Kidney (tissue), 14 donors: ENCODE results near the gene SRRM5. TPM values are rescaled to one million over a fixed set of nuclear protein-coding genes. Genes with fewer than 3 reads are reported as not detected.
"Not testable (repeated sequence)": the region's sequence is repeated elsewhere in the genome, so short reads cannot be mapped to it uniquely, and the experiment has no call there.

Experiments
- DNase-seq, 5 donors: peaks; one replicate each; pipeline ENCODE4 v3.0.0-alpha.2; 2013 to 2020
- FAIRE-seq: peaks from 2 replicates; lab custom pipeline; 2012; peaks lifted over from hg19 to GRCh38; lab: Jason Lieb, UNC
- H3K27ac ChIP-seq, 2 donors: one replicate each; pipeline ENCODE4 v1.7.0; 2013; ENCODE audit warnings: low read depth in 2 of 2, low read length in 2 of 2, inconsistent platforms in 1 of 2
- H3K27me3 ChIP-seq: one replicate; pipeline ENCODE4 v1.7.1; 2013; ENCODE audit warnings: low read length, inconsistent platforms; ENCODE audit not compliant: control insufficient read depth, insufficient read depth
- H3K36me3 ChIP-seq, 3 donors: one replicate each; pipeline versions ENCODE4 v1.7.0 to v1.7.1; 2013; ENCODE audit warnings: low read length in 3 of 3, control low read depth in 1 of 3, inconsistent platforms in 1 of 3; ENCODE audit not compliant: insufficient read depth in 3 of 3, control insufficient read depth in 2 of 3
- H3K4me1 ChIP-seq, 3 donors: one replicate each; pipeline versions ENCODE4 v1.7.0 to v1.7.1; 2013; ENCODE audit warnings: low read length in 3 of 3, inconsistent platforms in 1 of 3, low read depth in 1 of 3; ENCODE audit not compliant: control insufficient read depth in 2 of 3, insufficient read depth in 2 of 3
- H3K4me3 ChIP-seq, 3 donors: one replicate each; pipeline versions ENCODE4 v1.7.0 to v1.8.1; 2013; ENCODE audit warnings: low read length in 3 of 3, control low read depth in 1 of 3, inconsistent platforms in 1 of 3
- H3K9ac ChIP-seq, 3 donors: one replicate each; pipeline versions ENCODE4 v1.7.0 to v1.7.1; 2013; ENCODE audit warnings: low read length in 3 of 3, control low read depth in 1 of 3, inconsistent platforms in 1 of 3
- H3K9me3 ChIP-seq, 3 donors: one replicate each; pipeline versions ENCODE4 v1.7.0 to v1.7.1; 2013; ENCODE audit warnings: low read length in 3 of 3, control low read depth in 1 of 3, inconsistent platforms in 1 of 3; ENCODE audit not compliant: control insufficient read depth in 2 of 3, insufficient read depth in 1 of 3
- intact Hi-C: fragments of 100-400 bp; cut with DNase I; formaldehyde crosslinking; loops from one replicate; pipeline ENCODE4 v1.11.1; 2022
- polyA plus RNA-seq: library from polyadenylated mRNA; stranded (reverse); fragments of 350-450 nt; fragmentation: Illumina TruSeq; extraction: RNeasy Lipid Tissue Mini Kit (QIAGEN cat#74804); gene quantifications from one replicate; pipeline ENCODE4 v1.2.3, GENCODE V29; 2014; ENCODE audit warnings: low read depth, low replicate concordance; ENCODE audit not compliant: insufficient read depth
- total RNA-seq: library from RNA; stranded (reverse); fragmentation: NEBNext Ultra II Directional; extraction: Animal tissue kit (Norgen Biotek cat#: 25700); gene quantifications from one replicate; pipeline ENCODE4 v1.2.1, GENCODE V29; 2021
- TF ChIP-seq, protein P1 (sequence below): IDR thresholded peaks from 3 replicates; pipeline ENCODE4 v1.5.1; 2012; ENCODE audit warnings: mild to moderate bottlenecking, moderate library complexity, borderline replicate concordance; ENCODE audit not compliant: insufficient read depth; ENCODE audit errors: extremely low read depth
- donor health status: control.
- donor health status: control.
- donor health status: control.
- donor health status: control.
- donor health status: control.
- donor health status: DM: yes; HTN: yes; CAD: no.
- donor health status: Normal renal cell carcinoma (clear cell type).

Gene SRRM5
- total and polyA plus RNA-seq, 2 donors from 2014 or later: 0.22 to 0.28 TPM

DNA sequence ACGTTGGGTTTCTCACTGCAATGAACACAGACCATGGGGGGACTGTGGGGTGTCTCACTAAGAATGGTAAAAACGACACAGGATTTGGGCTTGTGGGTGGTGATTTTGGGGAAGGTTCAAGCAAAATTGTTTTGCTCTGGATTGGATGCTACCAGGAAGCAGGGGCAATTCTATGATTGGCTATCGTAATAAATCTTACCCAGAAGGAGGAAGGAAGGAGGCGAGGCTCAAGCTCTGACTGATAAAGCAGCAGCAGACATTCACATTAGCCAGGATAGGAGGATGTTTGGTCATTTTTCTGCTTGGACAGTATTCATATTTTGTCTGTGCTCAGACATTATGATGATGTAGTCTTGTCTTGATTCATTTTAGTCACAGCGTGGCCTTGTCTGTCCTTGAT lies 14.0 kb upstream of the SRRM5 start:
- H3K27ac ChIP-seq: no peak overlapping the region
- TF ChIP-seq, protein P1, sequence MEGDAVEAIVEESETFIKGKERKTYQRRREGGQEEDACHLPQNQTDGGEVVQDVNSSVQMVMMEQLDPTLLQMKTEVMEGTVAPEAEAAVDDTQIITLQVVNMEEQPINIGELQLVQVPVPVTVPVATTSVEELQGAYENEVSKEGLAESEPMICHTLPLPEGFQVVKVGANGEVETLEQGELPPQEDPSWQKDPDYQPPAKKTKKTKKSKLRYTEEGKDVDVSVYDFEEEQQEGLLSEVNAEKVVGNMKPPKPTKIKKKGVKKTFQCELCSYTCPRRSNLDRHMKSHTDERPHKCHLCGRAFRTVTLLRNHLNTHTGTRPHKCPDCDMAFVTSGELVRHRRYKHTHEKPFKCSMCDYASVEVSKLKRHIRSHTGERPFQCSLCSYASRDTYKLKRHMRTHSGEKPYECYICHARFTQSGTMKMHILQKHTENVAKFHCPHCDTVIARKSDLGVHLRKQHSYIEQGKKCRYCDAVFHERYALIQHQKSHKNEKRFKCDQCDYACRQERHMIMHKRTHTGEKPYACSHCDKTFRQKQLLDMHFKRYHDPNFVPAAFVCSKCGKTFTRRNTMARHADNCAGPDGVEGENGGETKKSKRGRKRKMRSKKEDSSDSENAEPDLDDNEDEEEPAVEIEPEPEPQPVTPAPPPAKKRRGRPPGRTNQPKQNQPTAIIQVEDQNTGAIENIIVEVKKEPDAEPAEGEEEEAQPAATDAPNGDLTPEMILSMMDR: no peak
- H3K9ac ChIP-seq: peak overlapping the region in 1 of 3 donors; percentile 87
- intact Hi-C loops: no loop called here
- no peaks in the 10 kb centered on the region for H3K27me3 ChIP-seq
- H3K4me1 ChIP-seq: peaks cover 3 to 28% (median 23%) of the 10 kb centered on the region in 3 donors
- DNase-seq: no peak
- FAIRE-seq: no peak
- H3K36me3 ChIP-seq: peaks cover 2 to 13% (median 4%) of the 10 kb centered on the region in 3 donors
- no peaks in the 10 kb centered on the region for H3K9me3 ChIP-seq
- peak overlapping the region in 2 of 3 donors; percentile 90 to 95 for H3K4me3 ChIP-seq

DNA sequence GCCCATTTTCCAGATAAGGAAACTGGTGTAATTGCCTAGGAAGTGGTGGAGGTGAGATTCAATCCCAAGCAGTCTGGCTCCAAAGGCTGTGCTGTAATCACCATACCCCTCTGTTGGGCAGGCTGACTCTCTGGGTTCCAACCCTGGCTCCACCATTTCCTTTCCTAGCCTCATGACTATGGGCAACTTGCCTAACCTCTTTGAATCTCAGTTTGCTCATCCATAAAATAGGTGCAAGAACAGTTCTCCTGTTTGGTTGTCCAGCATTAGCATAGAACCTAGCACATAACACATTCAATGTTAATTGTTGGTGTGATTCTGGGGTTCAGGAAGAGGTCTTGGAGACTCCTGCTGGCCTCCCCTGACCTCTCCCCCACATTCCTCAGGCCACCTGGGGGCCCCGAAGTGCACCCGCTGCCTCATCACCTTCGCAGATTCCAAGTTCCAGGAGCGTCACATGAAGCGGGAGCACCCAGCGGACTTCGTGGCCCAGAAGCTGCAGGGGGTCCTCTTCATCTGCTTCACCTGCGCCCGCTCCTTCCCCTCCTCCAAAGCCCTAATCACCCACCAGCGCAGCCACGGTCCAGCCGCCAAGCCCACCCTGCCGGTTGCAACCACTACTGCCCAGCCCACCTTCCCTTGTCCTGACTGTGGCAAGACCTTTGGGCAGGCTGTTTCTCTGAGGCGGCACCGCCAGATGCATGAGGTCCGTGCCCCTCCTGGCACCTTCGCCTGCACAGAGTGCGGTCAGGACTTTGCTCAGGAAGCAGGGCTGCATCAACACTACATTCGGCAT lies 13.2 kb upstream of the SRRM5 start:
- DNase-seq (no peak), FAIRE-seq (no peak)
- Histone ChIP-seq H3K27ac (no peak overlapping the region), H3K4me1 (peaks cover 3 to 28% (median 22%) of the 10 kb centered on the region in 3 donors), H3K9ac (no peak overlapping the region), H3K4me3 (peak overlapping the region in 1 of 3 donors; percentile 90), H3K9me3 (no peaks in the 10 kb centered on the region), H3K36me3 (peaks cover 2 to 9% (median 4%) of the 10 kb centered on the region in 3 donors), H3K27me3 (no peaks in the 10 kb centered on the region)
- TF ChIP-seq, protein P1: no peak
- intact Hi-C loops: no loop called here

DNA sequence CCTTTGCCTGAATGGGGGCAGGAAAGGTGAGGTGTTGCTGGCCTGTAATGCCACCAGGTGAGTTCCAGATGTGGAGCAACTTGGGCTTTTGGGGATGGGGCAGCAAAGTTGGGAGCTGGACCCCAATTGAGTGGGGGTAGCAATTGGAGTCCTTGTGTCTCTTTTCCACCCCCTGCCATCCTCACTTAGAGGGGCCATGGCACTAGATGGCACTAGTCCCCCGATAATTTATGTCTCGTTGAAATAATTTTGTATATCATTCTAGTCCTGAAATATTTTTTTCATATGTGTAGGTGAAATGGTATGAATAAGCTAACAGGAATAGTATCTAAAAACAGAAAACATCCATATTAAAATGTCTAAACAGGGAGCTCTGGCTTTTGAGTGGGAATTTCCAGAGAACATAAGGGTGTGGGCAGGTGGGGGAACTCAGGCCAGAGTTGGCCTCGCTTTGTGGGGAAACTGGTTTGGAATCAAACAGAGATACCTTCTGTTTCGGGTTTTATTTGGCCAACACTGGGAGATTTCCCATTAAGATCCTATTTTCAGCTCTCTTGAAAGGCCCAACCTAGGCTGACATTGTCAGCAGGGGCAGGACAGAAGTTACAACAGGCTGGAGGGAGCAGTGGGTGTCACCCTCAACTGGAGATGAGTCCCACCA lies 12.1 kb upstream of the SRRM5 start:
- TF ChIP-seq, protein P1: no peak
- intact Hi-C loops: no loop called here
- H3K27ac ChIP-seq: no peak overlapping the region
- H3K27me3 ChIP-seq: no peaks in the 10 kb centered on the region
- FAIRE-seq: no peak
- H3K4me1 ChIP-seq: peaks cover 3 to 21% (median 17%) of the 10 kb centered on the region in 3 donors
- H3K9ac ChIP-seq: no peak overlapping the region
- no peak overlapping the region for H3K4me3 ChIP-seq
- H3K36me3 ChIP-seq: peaks cover 2 to 4% (median 4%) of the 10 kb centered on the region in 3 donors
- DNase-seq: no peak
- no peaks in the 10 kb centered on the region for H3K9me3 ChIP-seq

DNA sequence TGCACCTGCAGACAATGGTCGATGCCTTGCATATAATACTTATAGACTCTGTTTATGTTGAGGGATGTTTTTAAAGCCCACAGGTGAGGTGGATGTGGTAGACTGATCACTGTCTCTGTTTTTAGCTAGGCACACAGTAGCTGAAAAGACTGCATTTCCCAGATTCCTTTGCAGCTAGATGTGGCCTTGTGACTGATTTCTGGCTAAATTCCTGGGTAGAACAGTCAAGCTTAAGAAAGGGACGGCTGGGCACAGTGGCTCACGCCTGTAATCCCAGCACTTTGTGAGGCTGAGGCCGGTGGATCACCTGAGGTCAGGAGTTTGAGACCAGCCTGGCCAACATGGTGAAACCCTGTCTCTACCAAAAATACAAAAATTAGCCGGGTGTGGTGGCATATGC lies 11.6 kb upstream of the SRRM5 start:
- H3K9me3 ChIP-seq, intact Hi-C loops, H3K4me3 ChIP-seq, H3K9ac ChIP-seq, H3K27ac ChIP-seq, FAIRE-seq, DNase-seq, H3K36me3 ChIP-seq, H3K27me3 ChIP-seq: not testable (repeated sequence)
- peaks cover 3 to 17% (median 17%) of the 10 kb centered on the region in 3 donors for H3K4me1 ChIP-seq
